ENCODE measurements around the gene ADARB2. TPM values are rescaled to one million over a fixed set of nuclear protein-coding genes. Genes with fewer than 3 reads are reported as not detected.
A peak's percentile ranks its signal among the peaks of the same experiment; 100 is the strongest.
"Not testable (repeated sequence)": the region's sequence is repeated elsewhere in the genome, so short reads cannot be mapped to it uniquely, and the experiment has no call there.

Gene ADARB2
- 0.14 TPM in 1 of 2 replicates, not detected in the other for total RNA-seq (2014; rRNA removed; shearing (Covaris generic); ENCODE audit: low replicate concordance)

GRCh38 chr10:1737222-1738061 is at the start of gene ADARB2:
Gene ADARB2, minus strand, starts transcription at chr10:1737525.
- in situ Hi-C loops (cut with HindIII; ENCODE audit: low pct_unique_long_range_greater_than_20kb, low sequenced_read_pairs) = no loop called here
- peak; percentile 69 for DNase-seq (ENCODE audit: low read depth)

- in situ Hi-C loops (cut with HindIII; ENCODE audit: low pct_unique_long_range_greater_than_20kb, low sequenced_read_pairs) = no loop called here
- no peak for DNase-seq (ENCODE audit: low read depth)
Observed at GRCh38 chr10:1785835-1786234, 48.5 kb upstream of the ADARB2 start.

GRCh38 chr10:1782841-1783240 is 45.5 kb upstream of the ADARB2 start:
- in situ Hi-C loops (cut with HindIII; ENCODE audit: low pct_unique_long_range_greater_than_20kb, low sequenced_read_pairs) = no loop called here

GRCh38 chr10:1779796-1780195 is 42.5 kb upstream of the ADARB2 start:
- DNase-seq (ENCODE audit: low read depth) = no peak
- in situ Hi-C loops (cut with HindIII; ENCODE audit: low pct_unique_long_range_greater_than_20kb, low sequenced_read_pairs) = no loop called here

More at GRCh38 chr10:1782841-1783240, 45.5 kb upstream of the ADARB2 start:
- no peak for DNase-seq (ENCODE audit: low read depth)

GRCh38 chr10:1778375-1778969 is 41.1 kb upstream of the ADARB2 start:
- in situ Hi-C loops (cut with HindIII; ENCODE audit: low pct_unique_long_range_greater_than_20kb, low sequenced_read_pairs) = no loop called here
- no peak for DNase-seq (ENCODE audit: low read depth)

- in situ Hi-C loops (cut with HindIII; ENCODE audit: low pct_unique_long_range_greater_than_20kb, low sequenced_read_pairs) = no loop called here
- DNase-seq (ENCODE audit: low read depth) = no peak
Observed at GRCh38 chr10:1776127-1776662, 38.9 kb upstream of the ADARB2 start.

GRCh38 chr10:1774796-1775195 is 37.5 kb upstream of the ADARB2 start:
- DNase-seq (ENCODE audit: low read depth) = no peak
- in situ Hi-C loops (cut with HindIII; ENCODE audit: low pct_unique_long_range_greater_than_20kb, low sequenced_read_pairs) = no loop called here

GRCh38 chr10:1773204-1773603 is 35.9 kb upstream of the ADARB2 start:
- in situ Hi-C loops (cut with HindIII; ENCODE audit: low pct_unique_long_range_greater_than_20kb, low sequenced_read_pairs); DNase-seq (ENCODE audit: low read depth): not testable (repeated sequence)

- no peak for DNase-seq (ENCODE audit: low read depth)
- in situ Hi-C loops (cut with HindIII; ENCODE audit: low pct_unique_long_range_greater_than_20kb, low sequenced_read_pairs) = no loop called here
Observed at GRCh38 chr10:1766049-1766448, 28.7 kb upstream of the ADARB2 start.

- in situ Hi-C loops (cut with HindIII; ENCODE audit: low pct_unique_long_range_greater_than_20kb, low sequenced_read_pairs) = no loop called here
- no peak for DNase-seq (ENCODE audit: low read depth)
Observed at GRCh38 chr10:1762076-1762475, 24.8 kb upstream of the ADARB2 start.

GRCh38 chr10:1754506-1755153 is 17.3 kb upstream of the ADARB2 start:
- in situ Hi-C loops (cut with HindIII; ENCODE audit: low pct_unique_long_range_greater_than_20kb, low sequenced_read_pairs) = no loop called here
- DNase-seq (ENCODE audit: low read depth) = no peak

- DNase-seq (ENCODE audit: low read depth) = no peak
- in situ Hi-C loops (cut with HindIII; ENCODE audit: low pct_unique_long_range_greater_than_20kb, low sequenced_read_pairs) = no loop called here
Observed at GRCh38 chr10:1752153-1752552, 14.8 kb upstream of the ADARB2 start.

GRCh38 chr10:1747590-1748157 is 10.3 kb upstream of the ADARB2 start:
- DNase-seq (ENCODE audit: low read depth) = no peak
- in situ Hi-C loops (cut with HindIII; ENCODE audit: low pct_unique_long_range_greater_than_20kb, low sequenced_read_pairs) = no loop called here

GRCh38 chr10:1746796-1747195 is 9.5 kb upstream of the ADARB2 start:
- no peak for DNase-seq (ENCODE audit: low read depth)
- in situ Hi-C loops (cut with HindIII; ENCODE audit: low pct_unique_long_range_greater_than_20kb, low sequenced_read_pairs) = no loop called here

GRCh38 chr10:1745780-1746456 is 8.6 kb upstream of the ADARB2 start:
- in situ Hi-C loops (cut with HindIII; ENCODE audit: low pct_unique_long_range_greater_than_20kb, low sequenced_read_pairs) = no loop called here
- DNase-seq (ENCODE audit: low read depth) = no peak

- DNase-seq (ENCODE audit: low read depth) = no peak
- in situ Hi-C loops (cut with HindIII; ENCODE audit: low pct_unique_long_range_greater_than_20kb, low sequenced_read_pairs) = no loop called here
Observed at GRCh38 chr10:1744524-1744923, 7.2 kb upstream of the ADARB2 start.

GRCh38 chr10:1743141-1743540 is 5.8 kb upstream of the ADARB2 start:
- in situ Hi-C loops (cut with HindIII; ENCODE audit: low pct_unique_long_range_greater_than_20kb, low sequenced_read_pairs) = no loop called here
- no peak for DNase-seq (ENCODE audit: low read depth)

GRCh38 chr10:1741450-1741849 is 4.1 kb upstream of the ADARB2 start:
- DNase-seq (ENCODE audit: low read depth) = no peak
- in situ Hi-C loops (cut with HindIII; ENCODE audit: low pct_unique_long_range_greater_than_20kb, low sequenced_read_pairs) = no loop called here
